ENCODE measurements around the gene DERL3. TPM values are rescaled to one million over a fixed set of nuclear protein-coding genes. Genes with fewer than 3 reads are reported as not detected.

DERL3 gene
- total RNA-seq, 2 experiments from 2014 or later: 5.4 to 7.6 TPM

- H3K27ac Mint-ChIP-seq: no peak overlapping the region
- intact Hi-C loops (cut with micrococcal nuclease): loop anchor here (5.0 kb wide), 1 partner anchor 63 kb away; the partner anchor contains the start of gene MMP11
- ATAC-seq: no peak
- ChIA-PET CTCF (interaction anchor here (1.1 to 1.8 kb wide), 3 partner anchors 15 to 244 kb away, joined by 3 to 8 read pairs (median 4); partner anchors contain the start of gene SLC2A11), POLR2A (interaction anchor here (0.8 kb wide), 1 partner anchor 39 kb away, joined by 4 read pairs; no protein-coding TSS in a partner anchor)
- peaks cover 2% of the 10 kb centered on the region for H3K27me3 Mint-ChIP-seq
- no peak overlapping the region for H3K4me3 Mint-ChIP-seq
- no peak for TF ChIP-seq CTCF (IDR thresholded peaks at IDR 0.05)
- H3K4me1 Mint-ChIP-seq (ENCODE audit: low read depth): peaks cover 19% of the 10 kb centered on the region
- no peak for DNase-seq
- H3K9me3 Mint-ChIP-seq: no peaks in the 10 kb centered on the region
- H3K36me3 Mint-ChIP-seq (ENCODE audit: low read depth): peaks cover 9% of the 10 kb centered on the region
These were observed 3.9 kb downstream of the DERL3 start for GRCh38 chr22:23834793-23835483.

GRCh38 chr22:23834406-23834792 is 4.4 kb downstream of the DERL3 start:
- Mint-ChIP-seq H3K27me3 (peaks cover 2% of the 10 kb centered on the region), H3K4me1 (ENCODE audit: low read depth) (peaks cover 14% of the 10 kb centered on the region), H3K9me3 (no peaks in the 10 kb centered on the region), H3K27ac (no peak overlapping the region), H3K36me3 (ENCODE audit: low read depth) (peaks cover 9% of the 10 kb centered on the region), H3K4me3 (no peak overlapping the region)
- intact Hi-C loops (cut with micrococcal nuclease): no loop called here
- TF ChIP-seq CTCF (IDR thresholded peaks at IDR 0.05): no peak
- ATAC-seq: no peak
- no peak for DNase-seq
- ChIA-PET POLR2A (no interaction called here), CTCF (interaction anchor here (1.2 to 1.8 kb wide), 2 partner anchors 16 to 23 kb away, joined by 4 to 8 read pairs; partner anchors contain the start of gene SLC2A11)

- peaks cover 9% of the 10 kb centered on the region for H3K4me1 Mint-ChIP-seq (ENCODE audit: low read depth)
- H3K27ac Mint-ChIP-seq: no peak overlapping the region
- no peak for TF ChIP-seq CTCF (IDR thresholded peaks at IDR 0.05)
- ChIA-PET CTCF (interaction anchor here (1.8 kb wide), 1 partner anchor 16 kb away, joined by 8 read pairs; no protein-coding TSS in a partner anchor), POLR2A (no interaction called here)
- no peaks in the 10 kb centered on the region for H3K9me3 Mint-ChIP-seq
- H3K27me3 Mint-ChIP-seq: no peaks in the 10 kb centered on the region
- intact Hi-C loops (cut with micrococcal nuclease): no loop called here
- H3K4me3 Mint-ChIP-seq: no peak overlapping the region
- H3K36me3 Mint-ChIP-seq (ENCODE audit: low read depth): peaks cover 10% of the 10 kb centered on the region
- DNase-seq (no peak), ATAC-seq (no peak)
These were observed 4.9 kb downstream of the DERL3 start for GRCh38 chr22:23833911-23834317.

GRCh38 chr22:23833017-23833751 is 5.6 kb downstream of the DERL3 start:
- POLR2A ChIA-PET: interaction anchor here (0.7 kb wide), 1 partner anchor 9 kb away, joined by 3 read pairs; no protein-coding TSS in a partner anchor
- no peaks in the 10 kb centered on the region for H3K9me3 Mint-ChIP-seq
- no peak for TF ChIP-seq CTCF (IDR thresholded peaks at IDR 0.05)
- no peaks in the 10 kb centered on the region for H3K27me3 Mint-ChIP-seq
- H3K36me3 Mint-ChIP-seq (ENCODE audit: low read depth): peaks cover 10% of the 10 kb centered on the region
- intact Hi-C loops (cut with micrococcal nuclease): no loop called here
- no peak overlapping the region for H3K4me3 Mint-ChIP-seq
- DNase-seq: no peak
- H3K4me1 Mint-ChIP-seq (ENCODE audit: low read depth): peaks cover 7% of the 10 kb centered on the region
- H3K27ac Mint-ChIP-seq: no peak overlapping the region
- no peak for ATAC-seq
- CTCF ChIA-PET: no interaction called here

Measured in activated CD8-positive, alpha-beta T cell treated with anti-CD3 and anti-CD28 coated beads for 36 hours (primary cell).